H1 (cell line): ENCODE results near the gene GUCY1B1. TPM values are rescaled to one million over a fixed set of nuclear protein-coding genes. Genes with fewer than 3 reads are reported as not detected.

Experiments
- CTBP2 ChIP-seq: IDR thresholded peaks from 2 replicates; pipeline ENCODE4 v1.7.0; 2011; ENCODE audit warnings: borderline replicate concordance, mild to moderate bottlenecking, moderate library complexity, mixed read lengths, low read length; ENCODE audit not compliant: insufficient read depth, insufficient read length
- MAFK ChIP-seq: IDR thresholded peaks from 2 replicates; pipeline ENCODE4 v1.6.1; 2012; ENCODE audit warnings: low read depth, mild to moderate bottlenecking, improper control_type of control experiment, low read length
- POLR2A ChIP-seq, 2 experiments: IDR thresholded peaks; 1 replicate in 1 of 2; 2 replicates in 1 of 2; pipeline ENCODE4 v1.6.1; 2011; ENCODE audit warnings: low read depth in 2 of 2, low read length in 2 of 2, mild to moderate bottlenecking in 2 of 2; ENCODE audit errors: control extremely low read depth in 1 of 2
- RBBP5 ChIP-seq: IDR thresholded peaks from 2 replicates; pipeline ENCODE4 v1.7.1; 2012; ENCODE audit warnings: low read depth, mild to moderate bottlenecking, inconsistent platforms, low read length, moderate library complexity, borderline replicate concordance
- polyA plus RNA-seq, 7 experiments: library from polyadenylated mRNA; depleted of rRNA in 3 of 7; stranded (reverse) in 5 of 7; unstranded in 2 of 7; fragments of >200 nt in 5 of 7; fragments of 200-250 nt in 2 of 7; gene quantifications; 1 replicate in 5 of 7; 2 replicates in 1 of 7; 4 replicates in 1 of 7; pipeline versions ENCODE4 v1.2.1 to v1.2.3, GENCODE V29; 2011 to 2013; ENCODE audit warnings: missing spikeins in 2 of 7, mixed read lengths in 2 of 7
- total RNA-seq: library from RNA; stranded (reverse); fragmentation: NEBNext Ultra II Directional; extraction: Animal tissue kit (Norgen Biotek cat#: 25700); gene quantifications from 2 replicates; pipeline ENCODE4 v1.2.1, GENCODE V29; 2021
- TF ChIP-seq, protein P1 (sequence below), 3 experiments: IDR thresholded peaks; 1 replicate in 2 of 3; 2 replicates in 1 of 3; pipeline versions ENCODE4 v1.5.1 to v1.6.1; 2011; ENCODE audit warnings: low read length in 3 of 3, mild to moderate bottlenecking in 3 of 3, inconsistent platforms in 2 of 3, low read depth in 1 of 3, moderate library complexity in 1 of 3; ENCODE audit not compliant: insufficient read depth in 1 of 3; ENCODE audit errors: control extremely low read depth in 1 of 3

The GUCY1B1 gene
- total and polyA plus RNA-seq, 2 of the 8 experiments (the other 6 are each of a cell fraction or from before 2014, with no cell fraction given) = 1.5 to 2.9 TPM

DNA sequence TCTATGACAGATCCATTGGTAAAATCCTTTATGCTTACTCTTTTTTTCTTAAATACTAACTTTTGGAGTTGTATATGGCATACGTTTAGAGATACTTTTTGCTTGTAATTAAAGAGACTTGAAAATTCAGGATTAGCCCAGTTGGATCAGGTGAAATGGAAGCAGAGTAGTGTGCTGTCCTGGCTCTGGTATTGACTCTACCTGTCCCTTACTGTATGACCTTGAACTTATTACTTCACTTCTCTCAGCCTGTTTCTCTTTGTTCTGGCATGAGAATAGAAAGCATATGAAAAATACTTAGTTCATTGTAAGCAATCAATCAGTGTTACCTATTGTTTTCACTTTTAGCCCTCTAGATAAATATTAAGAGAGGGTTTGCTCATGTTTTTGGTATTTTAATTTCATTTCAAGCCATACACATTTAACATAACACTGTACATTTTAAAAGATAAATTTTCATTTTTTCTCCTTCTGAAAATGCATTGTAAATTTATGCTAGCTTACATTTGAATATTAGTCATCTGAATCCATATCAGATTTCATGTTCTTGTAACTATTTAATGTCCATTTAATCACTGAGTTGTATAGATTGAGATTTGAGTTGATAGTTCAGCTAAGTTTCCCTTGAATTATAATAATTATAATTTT is 35.9 kb downstream of the GUCY1B1 start (continued):
- no peak for TF ChIP-seq MAFK
- TF ChIP-seq, protein P1, sequence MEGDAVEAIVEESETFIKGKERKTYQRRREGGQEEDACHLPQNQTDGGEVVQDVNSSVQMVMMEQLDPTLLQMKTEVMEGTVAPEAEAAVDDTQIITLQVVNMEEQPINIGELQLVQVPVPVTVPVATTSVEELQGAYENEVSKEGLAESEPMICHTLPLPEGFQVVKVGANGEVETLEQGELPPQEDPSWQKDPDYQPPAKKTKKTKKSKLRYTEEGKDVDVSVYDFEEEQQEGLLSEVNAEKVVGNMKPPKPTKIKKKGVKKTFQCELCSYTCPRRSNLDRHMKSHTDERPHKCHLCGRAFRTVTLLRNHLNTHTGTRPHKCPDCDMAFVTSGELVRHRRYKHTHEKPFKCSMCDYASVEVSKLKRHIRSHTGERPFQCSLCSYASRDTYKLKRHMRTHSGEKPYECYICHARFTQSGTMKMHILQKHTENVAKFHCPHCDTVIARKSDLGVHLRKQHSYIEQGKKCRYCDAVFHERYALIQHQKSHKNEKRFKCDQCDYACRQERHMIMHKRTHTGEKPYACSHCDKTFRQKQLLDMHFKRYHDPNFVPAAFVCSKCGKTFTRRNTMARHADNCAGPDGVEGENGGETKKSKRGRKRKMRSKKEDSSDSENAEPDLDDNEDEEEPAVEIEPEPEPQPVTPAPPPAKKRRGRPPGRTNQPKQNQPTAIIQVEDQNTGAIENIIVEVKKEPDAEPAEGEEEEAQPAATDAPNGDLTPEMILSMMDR (IDR thresholded peaks at IDR 0.05; ENCODE audit: control extremely low read depth in 1 of 3, insufficient read depth in 1 of 3, low read depth in 1 of 3, low read length in 3 of 3) = no peak
- no peak for TF ChIP-seq CTBP2
- TF ChIP-seq RBBP5 = no peak
- TF ChIP-seq POLR2A (IDR thresholded peaks at IDR 0.05; ENCODE audit: control extremely low read depth in 1 of 2, low read depth in 2 of 2, low read length in 2 of 2) = no peak
